DMS153 treated with DMSO at 0.1 percent for 48 hours (cell line): ENCODE measurements around the gene CENPS.
"Not testable (repeated sequence)": the region's sequence is repeated elsewhere in the genome, so short reads cannot be mapped to it uniquely, and the experiment has no call there.

ENCODE experiments used
- DNase-seq: peaks from one replicate; lab custom pipeline; 2025; ENCODE audit not compliant: unreplicated experiment; lab: John Stamatoyannopoulos, UW

Gene CENPS

GRCh38 chr1:10430216-10431069, at the start of gene CENPS:
Gene CENPS, plus strand, starts transcription at chr1:10430433. Its CDS starts 85 bp downstream, at chr1:10430518.
- DNase-seq = peak; percentile 91

DNA sequence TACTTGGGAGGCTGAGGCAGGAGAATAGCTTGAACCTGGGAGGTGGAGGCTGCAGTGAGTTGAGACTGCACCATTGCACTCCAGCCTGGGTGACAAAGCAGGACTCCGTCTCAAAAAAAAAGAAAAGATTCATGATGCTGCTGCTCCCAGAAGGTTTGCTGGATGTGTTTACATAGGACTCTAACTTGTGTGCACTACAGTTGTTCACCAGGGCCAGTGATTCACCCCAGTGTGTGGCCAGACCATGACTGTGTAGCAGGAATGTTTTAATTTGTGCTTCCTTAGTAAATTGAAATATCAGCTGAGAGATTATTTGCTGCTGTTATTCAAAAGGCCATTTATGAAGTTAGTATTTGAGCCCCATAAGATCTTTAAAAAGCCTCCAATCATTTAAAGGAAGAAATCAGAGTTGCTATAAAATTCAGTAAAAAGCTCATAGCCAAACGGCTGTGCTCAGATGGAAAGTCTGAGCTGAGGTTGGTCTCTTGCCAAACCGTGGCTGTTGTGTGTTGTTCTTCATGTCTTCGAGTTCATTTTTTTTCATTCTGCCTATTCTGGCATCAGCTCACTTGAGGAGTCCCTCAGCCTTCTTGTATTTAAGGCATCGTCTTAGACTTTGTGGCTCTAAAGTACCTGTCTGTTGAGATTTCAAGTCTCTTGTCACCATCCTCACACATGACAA, 49.5 kb upstream of the CENPS start:
- DNase-seq = no peak

- no peak for DNase-seq
Observed at GRCh38 chr1:10383630-10384029, 46.6 kb upstream of the CENPS start.

DNA sequence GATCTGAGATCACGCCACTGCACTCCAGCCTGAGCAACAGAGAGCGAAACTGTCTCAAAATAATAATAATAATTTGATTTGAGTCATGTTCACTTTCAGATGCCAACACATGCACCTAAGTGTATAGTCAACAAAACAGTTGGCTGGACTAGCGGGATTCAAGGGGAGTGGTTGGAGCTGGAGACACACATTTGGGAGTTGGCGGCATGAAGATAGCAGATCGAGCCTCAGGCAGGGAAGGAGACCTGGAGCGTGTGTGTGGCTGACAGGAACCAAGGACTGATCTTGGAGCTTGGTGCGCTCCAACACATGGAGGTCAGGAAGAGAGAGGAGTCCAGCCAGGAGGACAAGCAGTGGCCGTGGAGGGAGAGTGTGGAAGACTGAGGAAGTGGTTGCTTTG, 46.0 kb upstream of the CENPS start:
- no peak for DNase-seq

DNA sequence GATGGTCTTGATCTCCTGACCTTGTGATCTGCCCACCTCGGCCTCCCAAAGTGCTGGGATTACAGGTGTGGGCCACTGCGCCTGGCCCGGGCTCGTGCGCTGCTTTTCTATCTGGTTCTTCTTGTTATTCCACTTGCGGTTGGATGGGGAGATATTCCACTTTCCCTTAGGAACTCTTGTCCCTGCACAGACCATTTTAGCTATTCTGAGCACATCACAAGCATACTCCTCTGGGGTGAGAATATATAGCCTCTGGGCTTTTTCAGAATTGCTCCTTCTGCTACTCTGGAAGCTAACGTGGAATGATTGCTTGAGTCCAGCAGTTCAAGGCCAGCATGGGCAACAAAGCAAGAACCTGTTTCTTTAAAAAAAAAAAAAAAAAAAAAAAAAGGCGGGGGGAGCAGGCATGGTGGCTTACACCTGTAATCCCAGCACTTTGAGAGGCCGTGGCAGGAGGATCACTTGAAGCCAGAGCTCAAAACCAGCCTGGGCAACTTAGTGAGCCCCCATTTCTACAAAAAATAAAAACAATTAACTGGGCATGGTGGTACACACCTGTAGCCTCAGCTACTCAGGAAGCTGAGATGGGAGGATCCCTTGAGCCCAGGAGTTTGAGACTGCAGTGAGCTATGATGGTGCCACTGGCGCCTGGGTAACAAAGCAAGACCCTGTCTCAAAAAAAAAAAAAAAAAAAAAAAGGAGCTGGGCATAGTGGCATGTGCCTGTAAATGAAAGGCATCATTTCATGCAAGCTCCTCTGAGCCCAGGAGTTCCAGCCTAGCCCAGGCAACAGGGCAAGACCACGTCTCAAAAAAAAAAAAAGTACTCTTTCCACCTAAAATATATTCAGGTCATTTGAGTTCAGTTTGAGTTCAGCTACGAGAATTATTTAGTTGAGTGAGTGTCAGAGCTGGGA, 43.2 kb upstream of the CENPS start:
- no peak for DNase-seq

DNA sequence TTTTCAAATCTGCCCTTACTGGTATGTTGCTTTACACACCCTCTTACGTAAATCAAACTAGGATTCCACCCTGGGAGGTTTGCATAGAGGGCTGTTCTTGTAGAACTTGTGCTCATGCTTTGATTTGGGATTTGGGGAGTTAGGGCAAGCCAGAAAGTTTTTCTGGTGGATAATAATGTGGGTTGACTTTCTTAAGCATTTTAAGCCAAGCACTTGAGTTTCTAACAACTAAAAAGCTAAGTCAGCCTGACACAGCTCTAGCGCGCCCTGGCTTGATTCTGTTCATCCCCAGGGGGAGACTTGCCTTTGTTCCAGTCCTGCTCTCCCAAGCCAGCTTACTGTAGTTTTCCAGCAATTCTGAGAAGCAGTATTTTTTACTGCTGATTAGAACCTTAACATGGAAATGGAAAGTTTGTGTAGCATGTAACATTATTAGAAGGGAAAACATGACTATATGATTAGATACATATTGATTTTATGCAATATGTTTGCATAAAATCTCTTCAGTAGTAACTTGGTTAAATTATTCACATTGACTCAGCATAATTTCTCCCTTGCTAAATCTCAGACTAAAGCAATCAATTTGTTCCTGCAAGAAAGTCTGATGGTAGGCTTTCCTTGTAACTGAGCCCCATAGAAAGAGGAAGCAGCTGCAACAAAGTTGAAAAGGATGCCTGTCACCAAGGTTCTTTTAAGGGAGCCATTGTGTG, 42.4 kb upstream of the CENPS start:
- DNase-seq = peak; percentile 16

DNA sequence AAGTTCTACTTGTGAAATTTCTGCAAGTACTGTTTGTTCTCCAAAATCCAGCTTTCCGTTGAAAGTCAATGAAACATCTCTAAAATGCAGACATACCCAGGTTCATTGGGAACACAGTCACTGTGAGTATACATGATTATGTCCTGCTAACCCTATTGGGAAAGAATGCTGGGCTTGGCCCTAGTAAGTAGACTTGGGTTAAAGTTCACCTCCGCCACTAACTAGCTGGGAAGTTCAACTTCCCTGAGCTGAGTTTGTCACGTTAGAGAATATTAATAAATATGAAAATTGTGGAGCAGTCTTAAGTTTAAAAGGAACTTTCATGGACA, 41.9 kb upstream of the CENPS start:
- no peak for DNase-seq

- no peak for DNase-seq
Observed at GRCh38 chr1:10389271-10389973, 40.8 kb upstream of the CENPS start.

DNA sequence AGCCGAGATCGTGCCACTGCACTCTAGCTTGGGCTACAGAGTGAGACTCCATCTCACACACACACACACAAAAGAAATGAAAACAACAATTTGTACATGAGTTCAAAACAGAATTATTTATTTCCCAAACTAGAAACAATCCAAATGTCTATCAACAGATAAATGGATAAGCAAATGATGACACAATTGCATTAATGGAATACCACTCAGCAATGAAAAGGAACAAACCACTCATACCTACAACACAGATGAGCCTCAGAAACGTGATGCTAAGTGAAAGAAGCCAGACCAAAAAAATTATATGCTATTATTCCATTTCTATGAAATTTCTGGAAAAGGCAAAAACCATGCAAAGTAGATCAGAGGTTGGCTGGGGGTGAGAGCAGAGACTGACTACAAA, 33.4 kb upstream of the CENPS start:
- DNase-seq = no peak

DNA sequence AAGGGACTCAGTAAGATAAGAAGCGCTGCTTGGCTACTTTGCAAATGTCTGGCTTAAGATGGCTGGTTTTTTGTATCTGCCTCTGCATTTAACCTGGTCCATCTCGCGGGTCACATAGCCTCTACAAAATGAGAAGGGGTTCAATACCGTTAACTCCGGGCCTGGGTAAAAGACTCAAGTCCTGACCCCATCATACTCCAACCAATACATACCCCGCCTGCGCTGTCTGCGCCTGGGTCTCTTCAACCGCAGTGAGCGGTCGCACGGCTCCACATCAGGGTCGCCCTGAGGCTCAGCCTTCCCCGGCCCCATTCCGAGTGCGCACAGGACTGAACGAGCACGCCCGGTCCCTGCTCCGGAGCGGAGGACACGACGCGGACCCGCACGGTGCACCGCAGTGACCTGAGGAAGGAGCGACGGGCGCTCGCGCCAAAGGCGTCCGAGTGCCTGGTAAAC, 31.9 kb upstream of the CENPS start:
- DNase-seq = no peak

DNA sequence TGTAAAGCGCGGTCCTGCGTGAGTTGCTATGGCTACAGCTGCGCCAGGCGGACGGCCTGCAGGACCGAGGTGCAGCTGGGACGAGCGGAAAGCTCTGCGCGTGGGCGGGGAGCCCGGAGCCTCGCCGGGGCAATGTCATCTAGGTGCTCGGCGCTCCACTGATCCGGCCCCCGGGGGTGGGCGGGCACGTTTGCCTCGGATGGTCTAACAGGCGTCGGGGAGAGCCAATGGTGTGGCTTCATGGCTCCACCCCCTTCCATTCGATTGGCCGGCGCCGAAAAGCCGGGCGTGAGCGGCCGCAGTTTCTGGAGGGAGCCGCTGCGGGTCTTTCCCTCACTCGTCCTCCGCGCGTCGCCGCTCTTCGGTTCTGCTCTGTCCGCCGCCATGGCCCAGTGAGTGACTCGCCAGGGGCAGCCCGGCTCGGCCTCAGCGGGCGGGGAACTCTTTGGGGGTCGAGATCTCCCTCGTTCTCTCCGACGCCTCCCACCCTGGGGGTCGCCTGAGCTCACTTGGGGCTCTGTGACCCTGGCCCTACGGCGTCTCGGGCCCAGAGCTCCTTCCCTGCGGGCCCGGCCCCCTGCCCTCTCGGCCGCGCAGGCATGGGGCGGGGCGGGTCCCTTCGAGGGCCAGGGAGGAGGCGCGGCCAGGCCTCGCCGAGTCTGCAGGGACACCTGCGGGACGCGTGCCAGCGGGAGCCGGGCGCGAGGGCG, 31.3 kb upstream of the CENPS start, which contains the start of gene PGD:
Gene PGD (plus strand): TSS at position 331 of the 710 bp plus-strand sequence. CDS start 54 bp downstream, at position 385.
- DNase-seq = peak; percentile 99

DNA sequence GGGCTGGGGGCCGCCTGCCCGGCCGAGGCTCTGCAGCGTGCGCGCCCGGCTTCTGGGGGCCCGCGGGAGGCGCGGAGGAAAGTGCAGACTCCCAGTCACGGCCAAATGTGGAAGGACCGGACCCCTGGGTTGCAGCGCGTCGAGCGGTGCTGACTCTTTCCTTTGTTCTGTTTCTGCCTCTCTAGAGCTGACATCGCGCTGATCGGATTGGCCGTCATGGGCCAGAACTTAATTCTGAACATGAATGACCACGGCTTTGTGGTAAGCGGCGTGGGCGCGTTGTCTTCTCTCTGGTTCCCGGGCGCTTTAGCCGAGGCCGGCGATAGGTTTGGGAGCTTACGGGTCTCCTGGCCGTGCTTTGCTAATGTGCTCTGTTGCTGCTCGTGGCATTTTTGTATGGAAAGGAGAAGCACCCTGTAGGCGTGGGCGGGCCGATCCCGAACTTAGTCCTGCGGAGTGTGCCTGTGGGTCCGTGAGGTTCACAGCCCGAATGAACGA, 30.7 kb upstream of the CENPS start:
- peak; percentile 58 for DNase-seq

DNA sequence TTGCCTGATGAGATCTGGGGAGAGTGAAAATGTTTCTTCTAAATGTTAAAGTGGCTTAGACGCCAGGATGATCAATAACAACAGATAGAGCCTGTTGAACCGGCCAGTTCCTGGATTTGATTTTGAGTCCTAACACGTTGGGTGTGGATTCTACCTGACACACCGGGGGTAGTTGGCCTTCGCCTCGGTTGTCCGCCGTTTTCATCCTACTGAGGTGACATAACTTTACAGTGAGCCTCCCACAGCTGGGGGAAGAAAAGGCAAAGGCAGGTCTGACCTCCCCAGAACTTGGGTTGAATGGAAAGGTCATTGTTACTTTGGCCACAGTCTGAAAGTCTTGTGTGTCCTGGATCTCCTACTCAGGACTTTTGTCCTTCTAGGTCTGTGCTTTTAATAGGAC, 30.2 kb upstream of the CENPS start:
- no peak for DNase-seq

GRCh38 chr1:10401281-10401680, 29.0 kb upstream of the CENPS start:
- no peak for DNase-seq

DNA sequence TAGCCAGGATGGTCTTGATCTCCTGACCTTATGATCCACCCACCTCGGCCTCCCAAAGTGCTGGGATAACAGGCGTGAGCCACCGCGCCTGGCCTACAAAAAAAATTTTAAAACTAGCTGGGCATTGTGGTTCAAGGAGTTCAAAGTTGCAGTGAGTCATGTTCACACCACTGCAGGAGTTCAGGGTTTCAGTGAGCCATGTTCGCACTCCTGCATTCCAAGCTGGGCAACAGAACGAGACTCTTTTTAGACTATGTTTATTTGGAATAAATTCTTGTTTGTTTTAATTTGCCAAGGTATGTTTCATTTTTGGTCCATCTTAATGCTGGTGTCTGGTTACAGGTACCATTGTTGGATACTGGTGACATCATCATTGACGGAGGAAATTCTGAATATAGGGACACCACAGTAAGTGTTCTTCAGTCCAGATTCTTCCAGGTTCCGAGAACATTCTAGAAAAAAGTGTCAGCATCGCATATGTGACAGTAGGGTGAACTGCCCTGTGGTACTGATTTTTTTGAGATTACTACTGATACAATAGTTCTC, 27.4 kb upstream of the CENPS start:
- no peak for DNase-seq

- DNase-seq = no peak
Observed at GRCh38 chr1:10407201-10407600, 23.0 kb upstream of the CENPS start.

DNA sequence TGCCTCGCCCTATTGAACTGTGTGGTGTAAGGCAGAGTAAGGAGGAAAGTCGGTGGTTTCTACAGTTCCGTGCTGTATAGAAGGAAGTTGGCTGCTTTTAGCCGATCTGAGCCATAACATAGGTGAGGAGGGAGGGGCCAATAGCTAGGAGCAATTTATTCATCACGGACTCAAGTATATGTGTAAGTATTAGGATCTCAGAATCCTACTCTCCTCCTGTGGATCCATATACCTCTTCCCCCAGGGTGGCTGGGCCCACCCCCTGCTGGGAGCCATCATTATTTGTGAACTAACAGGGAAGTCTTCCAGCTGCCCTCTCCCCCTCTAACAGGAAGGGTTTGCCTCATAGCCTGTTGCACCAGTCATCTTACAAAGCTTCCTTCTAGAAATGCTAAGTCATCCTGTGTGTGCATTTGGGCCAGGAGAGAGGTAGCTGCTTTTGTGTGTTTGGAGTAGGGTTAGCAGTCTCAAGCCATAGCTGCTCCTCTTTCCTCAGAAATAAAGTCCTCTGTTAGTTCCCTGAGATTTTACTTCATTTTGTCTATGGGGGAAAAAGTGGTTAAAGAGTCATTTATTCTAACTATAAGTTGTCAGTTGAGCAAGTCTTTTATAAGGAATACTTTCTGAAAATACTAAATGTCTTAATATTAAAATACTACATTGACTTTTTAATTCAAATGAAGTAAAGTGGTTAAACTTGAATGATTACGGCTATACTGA, 14.9 kb upstream of the CENPS start:
- DNase-seq = no peak

- not testable (repeated sequence) for DNase-seq
Observed at GRCh38 chr1:10415967-10416366, 14.3 kb upstream of the CENPS start.
